ENCODE data around the gene CDK6. TPM values are rescaled to one million over a fixed set of nuclear protein-coding genes. Genes with fewer than 3 reads are reported as not detected.
A peak's percentile ranks its signal among the peaks of the same experiment; 100 is the strongest.

Gene CDK6
- total and polyA plus RNA-seq, 9 of the 15 experiments (the other 6 are each of a cell fraction or from before 2014, with no cell fraction given): 7.6 to 109 (median 44.4) TPM

- TF ChIP-seq HDAC6 (IDR thresholded peaks at IDR 0.05; ENCODE audit: low read depth, low read length): no peak
- TF ChIP-seq MAFG (tag; conservative IDR thresholded peaks at IDR 0.05): no peak
- TF ChIP-seq TAF9B (IDR thresholded peaks at IDR 0.05; ENCODE audit: partially characterized antibody): no peak
- no peak for TF ChIP-seq RBFOX2 (IDR thresholded peaks at IDR 0.05; ENCODE audit: low read depth, low read length)
- TF ChIP-seq E2F8 (IDR thresholded peaks at IDR 0.05; ENCODE audit: low read depth, partially characterized antibody): no peak
- peak; percentile 49; the same call in 1 of the 2 replicates for TF ChIP-seq ESRRA (IDR thresholded peaks at IDR 0.05; ENCODE audit: borderline replicate concordance, low read depth)
- no peak for TF ChIP-seq GATAD2A (IDR thresholded peaks at IDR 0.05)
- TF ChIP-seq DPF2 (IDR thresholded peaks at IDR 0.05): 0 out of 2 replicates have a peak, but pooled peaks have one; percentile 30
- no peak for TF ChIP-seq NUFIP1 (IDR thresholded peaks at IDR 0.05; ENCODE audit: partially characterized antibody)
- TF ChIP-seq MEF2A (IDR thresholded peaks at IDR 0.05; ENCODE audit: control insufficient read depth, low read depth, low read length): peak; percentile 10; the same call in 1 of the 2 replicates
- no peak for TF ChIP-seq ZNF655 (CRISPR knock-in tag; IDR thresholded peaks at IDR 0.05)
- no peak for TF ChIP-seq FOS (IDR thresholded peaks at IDR 0.05; ENCODE audit: extremely low read depth, insufficient read length)
- TF ChIP-seq VEZF1 (CRISPR knock-in tag; IDR thresholded peaks at IDR 0.05): no peak
- TF ChIP-seq ZNF76 (CRISPR knock-in tag; IDR thresholded peaks at IDR 0.05; ENCODE audit: borderline replicate concordance): no peak
- no peak for TF ChIP-seq CEBPG (CRISPR knock-in tag; IDR thresholded peaks at IDR 0.05)
- TF ChIP-seq CEBPG (tag; conservative IDR thresholded peaks at IDR 0.05 in 1 of 2, IDR thresholded peaks at IDR 0.05 in 1 of 2): peak in 1 of 2 experiments; percentile 14; a peak in 1 of 4 replicates
- TF ChIP-seq BRF1 (IDR thresholded peaks at IDR 0.05; ENCODE audit: borderline replicate concordance, extremely low read depth, insufficient read length): no peak
- no peak for TF ChIP-seq SIX5 (IDR thresholded peaks at IDR 0.05; ENCODE audit: borderline replicate concordance in 1 of 2, insufficient read depth in 1 of 2, low read depth in 1 of 2, low read length in 2 of 2)
- TF ChIP-seq NR1H2 (CRISPR knock-in tag; IDR thresholded peaks at IDR 0.05): no peak
- no peak for TF ChIP-seq XRCC4 (IDR thresholded peaks at IDR 0.05; ENCODE audit: extremely low read depth, insufficient read depth, insufficient read length)
- TF ChIP-seq SMC3 (conservative IDR thresholded peaks at IDR 0.05; ENCODE audit: insufficient read depth, low read depth, low read length): peak; percentile 80
- 0 out of 2 replicates have a peak, but pooled peaks have one; percentile 7 for TF ChIP-seq PKNOX1 (IDR thresholded peaks at IDR 0.05)
Observed at GRCh38 chr7:92621026-92621540, 215.3 kb downstream of the CDK6 start (continued).

Data from K562 (cell line).